ENCODE results near the gene FMNL1. TPM values are rescaled to one million over a fixed set of nuclear protein-coding genes. Genes with fewer than 3 reads are reported as not detected.
A peak's percentile ranks its signal among the peaks of the same experiment; 100 is the strongest.

Gene FMNL1
- total and polyA plus RNA-seq, 7 donors: 8.9 to 35.5 (median 11.0) TPM

- TF ChIP-seq POLR2A (IDR thresholded peaks at IDR 0.05): no peak
- peak in 2 of 4 donors; percentile 63 to 70 for TF ChIP-seq POLR2AphosphoS5 (IDR thresholded peaks at IDR 0.05)
- 76 to 82% methylated on average over 21 of the region's 21 CpGs for whole genome bisulfite sequencing, 2 donors
- H3K27ac ChIP-seq: peak overlapping the region; percentile 82 to 98 (median 92)
- peaks cover 9 to 73% (median 32%) of the 10 kb centered on the region in 4 donors for H3K36me3 ChIP-seq
- no peaks in the 10 kb centered on the region for H3K9me3 ChIP-seq
- peaks cover 0 to 88% (median 74%) of the 10 kb centered on the region in 4 donors for H3K4me1 ChIP-seq
- no peak overlapping the region for H3K4me3 ChIP-seq
- no peaks in the 10 kb centered on the region for H3K27me3 ChIP-seq
- intact Hi-C loops (cut with DNase I): loop anchor here (2.0 kb wide), 1 partner anchor 36 kb away; no protein-coding TSS in a partner anchor
- peak; percentile 91 for DNase-seq
Measured at GRCh38 chr17:45282683-45283644, 61.3 kb downstream of the FMNL1 start.

GRCh38 chr17:45283711-45284110, 62.0 kb downstream of the FMNL1 start:
- TF ChIP-seq POLR2AphosphoS5 (IDR thresholded peaks at IDR 0.05): no peak
- TF ChIP-seq POLR2A (IDR thresholded peaks at IDR 0.05): no peak
- no peak for TF ChIP-seq CTCF (IDR thresholded peaks at IDR 0.05)
- TF ChIP-seq EP300 (IDR thresholded peaks at IDR 0.05): no peak
- Histone ChIP-seq H3K4me1 (peaks cover 0 to 88% (median 74%) of the 10 kb centered on the region in 4 donors), H3K27ac (peak overlapping the region; percentile 82 to 98 (median 92)), H3K36me3 (peaks cover 9 to 73% (median 32%) of the 10 kb centered on the region in 4 donors), H3K4me3 (no peak overlapping the region), H3K9me3 (no peaks in the 10 kb centered on the region), H3K27me3 (no peaks in the 10 kb centered on the region)
- DNase-seq: no peak
- 86 to 93% methylated on average over 10 of the region's 10 CpGs for WGBS, 2 donors
- intact Hi-C loops (cut with DNase I): loop anchor here (2.0 kb wide), 1 partner anchor 35 kb away; no protein-coding TSS in a partner anchor

GRCh38 chr17:45284176-45285140, 62.8 kb downstream of the FMNL1 start:
- TF ChIP-seq POLR2A (IDR thresholded peaks at IDR 0.05) (no peak), POLR2AphosphoS5 (IDR thresholded peaks at IDR 0.05) (peak in 3 of 4 donors; percentile 18 to 27 (median 20)), CTCF (IDR thresholded peaks at IDR 0.05) (no peak), EP300 (IDR thresholded peaks at IDR 0.05) (no peak)
- 87% methylated on average over 21 of the region's 21 CpGs for WGBS, 2 donors
- peaks cover 9 to 73% (median 32%) of the 10 kb centered on the region in 4 donors for H3K36me3 ChIP-seq
- intact Hi-C loops (cut with DNase I): no loop called here
- H3K4me1 ChIP-seq: peaks cover 0 to 88% (median 75%) of the 10 kb centered on the region in 4 donors
- no peaks in the 10 kb centered on the region for H3K27me3 ChIP-seq
- no peaks in the 10 kb centered on the region for H3K9me3 ChIP-seq
- DNase-seq: peak; percentile 85
- H3K27ac ChIP-seq: peak overlapping the region; percentile 82 to 98 (median 92)
- no peak overlapping the region for H3K4me3 ChIP-seq

- peaks cover 0 to 99% (median 84%) of the 10 kb centered on the region in 4 donors for H3K4me1 ChIP-seq
- TF ChIP-seq POLR2AphosphoS5 (IDR thresholded peaks at IDR 0.05) (no peak), EP300 (IDR thresholded peaks at IDR 0.05) (no peak), POLR2A (IDR thresholded peaks at IDR 0.05) (no peak), CTCF (IDR thresholded peaks at IDR 0.05) (no peak)
Measured at GRCh38 chr17:45286286-45286685, 64.6 kb downstream of the FMNL1 start.

More at GRCh38 chr17:45286286-45286685, 64.6 kb downstream of the FMNL1 start:
- H3K36me3 ChIP-seq: peaks cover 9 to 68% (median 31%) of the 10 kb centered on the region in 4 donors
- H3K27me3 ChIP-seq: no peaks in the 10 kb centered on the region
- no peaks in the 10 kb centered on the region for H3K9me3 ChIP-seq
- H3K27ac ChIP-seq: peak overlapping the region; percentile 14 to 98 (median 92)
- intact Hi-C loops (cut with DNase I): no loop called here
- no peak overlapping the region for H3K4me3 ChIP-seq
- WGBS, 2 donors: 90 to 95% methylated on average over 5 of the region's 5 CpGs
- DNase-seq: no peak
